Activated naive CD8-positive, alpha-beta T cell treated with anti-CD3 and anti-CD28 coated beads, Interleukin-2, amount 10 ng/mL, durations not matched to agents 7 days and 5 days (primary cell): ENCODE measurements around the gene OSCP1. TPM values are rescaled to one million over a fixed set of nuclear protein-coding genes. Genes with fewer than 3 reads are reported as not detected.

Experiments
- ATAC-seq: fragments of 150-1000 bp; cut with Tn5 transposase; one replicate; pipeline ENCODE4 v1.10.0; 2021; ENCODE audit warnings: low read depth, moderate library complexity
- POLR2A ChIA-PET: fragments of 350-600 bp; sonication (Branson Sonifier 250); formaldehyde crosslinking; loops from one replicate; lab custom pipeline; 2021; ENCODE audit warnings: antibody characterized with exemption; lab: Charles Lee
- DNase-seq: peaks from one replicate; pipeline ENCODE4 v3.0.0; 2021
- H3K27ac Mint-ChIP-seq: one replicate; pipeline ENCODE4 v1.8.0; 2022; ENCODE audit warnings: mild to moderate bottlenecking, mixed read lengths
- H3K27me3 Mint-ChIP-seq: one replicate; pipeline ENCODE4 v1.8.0; 2022; ENCODE audit warnings: mild to moderate bottlenecking, moderate library complexity, mixed read lengths
- H3K36me3 Mint-ChIP-seq: one replicate; pipeline ENCODE4 v1.8.0; 2021; ENCODE audit warnings: mild to moderate bottlenecking, mixed read lengths
- H3K4me1 Mint-ChIP-seq: one replicate; pipeline ENCODE4 v1.8.0; 2021; ENCODE audit warnings: mixed read lengths
- H3K4me3 Mint-ChIP-seq: one replicate; pipeline ENCODE4 v1.8.0; 2022; ENCODE audit warnings: mild to moderate bottlenecking, moderate library complexity, mixed read lengths
- H3K9me3 Mint-ChIP-seq: one replicate; pipeline ENCODE4 v1.8.0; 2021; ENCODE audit warnings: mixed read lengths
- total RNA-seq, 2 experiments: library from RNA; stranded (reverse); gene quantifications; one replicate each; pipeline ENCODE4 v1.2.3, GENCODE V29; 2021

The OSCP1 gene
- total RNA-seq, 2 experiments from 2014 or later: 1.1 to 1.8 TPM

- POLR2A ChIA-PET: interaction anchor here (1.4 kb wide), 1 partner anchor 10 kb away, joined by 5 read pairs; no protein-coding TSS in a partner anchor
- Mint-ChIP-seq H3K36me3 (peaks cover 24% of the 10 kb centered on the region), H3K4me1 (peaks cover 37% of the 10 kb centered on the region), H3K27me3 (no peaks in the 10 kb centered on the region), H3K9me3 (no peaks in the 10 kb centered on the region), H3K4me3 (no peak overlapping the region), H3K27ac (no peak overlapping the region)
- no peak for ATAC-seq
- DNase-seq: no peak
Observed at GRCh38 chr1:36453051-36453450, 2.8 kb upstream of the OSCP1 start.

GRCh38 chr1:36450919-36451305 is 661 bp upstream of the OSCP1 start:
- Mint-ChIP-seq H3K27ac (peak overlapping the region; percentile 87), H3K27me3 (no peaks in the 10 kb centered on the region)

GRCh38 chr1:36448530-36449056 is 1.7 kb downstream of the OSCP1 start:
- peaks cover 2% of the 10 kb centered on the region for H3K36me3 Mint-ChIP-seq
- no peak overlapping the region for H3K4me3 Mint-ChIP-seq
- no peak overlapping the region for H3K27ac Mint-ChIP-seq
- no peak for ATAC-seq
- POLR2A ChIA-PET: interaction anchor here (0.6 to 2.4 kb wide), 2 partner anchors 13 to 1076 kb away, joined by 4 to 5 read pairs; no protein-coding TSS in a partner anchor
- peaks cover 20% of the 10 kb centered on the region for H3K4me1 Mint-ChIP-seq
- H3K9me3 Mint-ChIP-seq: no peaks in the 10 kb centered on the region
- H3K27me3 Mint-ChIP-seq: no peaks in the 10 kb centered on the region
- DNase-seq: no peak

More at GRCh38 chr1:36450919-36451305, 661 bp upstream of the OSCP1 start:
- H3K9me3 Mint-ChIP-seq: no peaks in the 10 kb centered on the region
- DNase-seq (no peak), ATAC-seq (no peak)
- H3K4me3 Mint-ChIP-seq: peak overlapping the region; percentile 92
- peaks cover 15% of the 10 kb centered on the region for H3K36me3 Mint-ChIP-seq
- H3K4me1 Mint-ChIP-seq: peaks cover 27% of the 10 kb centered on the region
- POLR2A ChIA-PET: interaction anchor here (0.7 to 3.0 kb wide), 7 partner anchors 8 to 105 kb away, joined by 3 to 36 read pairs (median 6); partner anchors contain the start of genes MRPS15 and STK40

- H3K36me3 Mint-ChIP-seq: peaks cover 2% of the 10 kb centered on the region
- H3K27me3 Mint-ChIP-seq: no peaks in the 10 kb centered on the region
- no peak for DNase-seq
- POLR2A ChIA-PET: interaction anchor here (1.4 kb wide), 1 partner anchor 17 kb away, joined by 6 read pairs; the partner anchor contains the start of gene MRPS15
- no peaks in the 10 kb centered on the region for H3K9me3 Mint-ChIP-seq
- no peak overlapping the region for H3K4me3 Mint-ChIP-seq
- H3K4me1 Mint-ChIP-seq: peaks cover 20% of the 10 kb centered on the region
- H3K27ac Mint-ChIP-seq: no peak overlapping the region
- ATAC-seq: no peak
Observed at GRCh38 chr1:36447450-36447849, 2.8 kb downstream of the OSCP1 start.

GRCh38 chr1:36446746-36447145 is 3.5 kb downstream of the OSCP1 start:
- POLR2A ChIA-PET: interaction anchor here (1.4 kb wide), 1 partner anchor 17 kb away, joined by 6 read pairs; the partner anchor contains the start of gene MRPS15

GRCh38 chr1:36446271-36446670 is 4.0 kb downstream of the OSCP1 start:
- H3K9me3 Mint-ChIP-seq: no peaks in the 10 kb centered on the region
- DNase-seq (no peak), ATAC-seq (no peak)
- no peaks in the 10 kb centered on the region for H3K27me3 Mint-ChIP-seq
- POLR2A ChIA-PET: interaction anchor here (1.4 kb wide), 1 partner anchor 18 kb away, joined by 6 read pairs; the partner anchor contains the start of gene MRPS15
- no peaks in the 10 kb centered on the region for H3K36me3 Mint-ChIP-seq
- no peak overlapping the region for H3K4me3 Mint-ChIP-seq
- H3K4me1 Mint-ChIP-seq: peaks cover 16% of the 10 kb centered on the region
- H3K27ac Mint-ChIP-seq: no peak overlapping the region

More at GRCh38 chr1:36446746-36447145, 3.5 kb downstream of the OSCP1 start:
- Mint-ChIP-seq H3K4me3 (no peak overlapping the region), H3K27me3 (no peaks in the 10 kb centered on the region), H3K9me3 (no peaks in the 10 kb centered on the region), H3K36me3 (no peaks in the 10 kb centered on the region), H3K4me1 (peaks cover 20% of the 10 kb centered on the region), H3K27ac (no peak overlapping the region)
- no peak for DNase-seq
- ATAC-seq: no peak

GRCh38 chr1:36443297-36443696 is 7.0 kb downstream of the OSCP1 start:
- DNase-seq (no peak), ATAC-seq (no peak)
- Mint-ChIP-seq H3K27ac (no peak overlapping the region), H3K4me1 (peaks cover 6% of the 10 kb centered on the region), H3K36me3 (no peaks in the 10 kb centered on the region), H3K9me3 (no peaks in the 10 kb centered on the region), H3K4me3 (no peak overlapping the region), H3K27me3 (peaks cover 2% of the 10 kb centered on the region)
- POLR2A ChIA-PET: no interaction called here

- POLR2A ChIA-PET: no interaction called here
- Mint-ChIP-seq H3K4me1 (peaks cover 6% of the 10 kb centered on the region), H3K27ac (no peak overlapping the region), H3K9me3 (no peaks in the 10 kb centered on the region), H3K36me3 (no peaks in the 10 kb centered on the region), H3K4me3 (no peak overlapping the region), H3K27me3 (peaks cover 2% of the 10 kb centered on the region)
- DNase-seq (no peak), ATAC-seq (no peak)
Observed at GRCh38 chr1:36442337-36442736, 7.9 kb downstream of the OSCP1 start.

- ATAC-seq: no peak
- no peak for DNase-seq
- no peak overlapping the region for H3K27ac Mint-ChIP-seq
- POLR2A ChIA-PET: interaction anchor here (1.0 kb wide), 1 partner anchor 109 kb away, joined by 3 read pairs; no protein-coding TSS in a partner anchor
- no peak overlapping the region for H3K4me3 Mint-ChIP-seq
- H3K27me3 Mint-ChIP-seq: peaks cover 2% of the 10 kb centered on the region
- peaks cover 4% of the 10 kb centered on the region for H3K4me1 Mint-ChIP-seq
- no peaks in the 10 kb centered on the region for H3K9me3 Mint-ChIP-seq
- no peaks in the 10 kb centered on the region for H3K36me3 Mint-ChIP-seq
Observed at GRCh38 chr1:36440646-36441045, 9.6 kb downstream of the OSCP1 start.

GRCh38 chr1:36440044-36440443 is 10.2 kb downstream of the OSCP1 start:
- ATAC-seq: no peak
- H3K27me3 Mint-ChIP-seq: peaks cover 2% of the 10 kb centered on the region
- no peaks in the 10 kb centered on the region for H3K36me3 Mint-ChIP-seq
- no peaks in the 10 kb centered on the region for H3K9me3 Mint-ChIP-seq
- no peak overlapping the region for H3K27ac Mint-ChIP-seq
- H3K4me1 Mint-ChIP-seq: peaks cover 4% of the 10 kb centered on the region
- H3K4me3 Mint-ChIP-seq: no peak overlapping the region
- POLR2A ChIA-PET: no interaction called here
- DNase-seq: no peak

GRCh38 chr1:36438715-36439114 is 11.5 kb downstream of the OSCP1 start:
- H3K27me3 Mint-ChIP-seq: peaks cover 4% of the 10 kb centered on the region
- no peak overlapping the region for H3K27ac Mint-ChIP-seq
- no peak overlapping the region for H3K4me3 Mint-ChIP-seq
- POLR2A ChIA-PET: no interaction called here
- H3K4me1 Mint-ChIP-seq: peaks cover 4% of the 10 kb centered on the region
- ATAC-seq (no peak), DNase-seq (no peak)
- H3K9me3 Mint-ChIP-seq: no peaks in the 10 kb centered on the region
- no peaks in the 10 kb centered on the region for H3K36me3 Mint-ChIP-seq

GRCh38 chr1:36436821-36437220 is 13.4 kb downstream of the OSCP1 start:
- no peaks in the 10 kb centered on the region for H3K9me3 Mint-ChIP-seq
- peaks cover 8% of the 10 kb centered on the region for H3K4me1 Mint-ChIP-seq
- peaks cover 6% of the 10 kb centered on the region for H3K27me3 Mint-ChIP-seq
- H3K27ac Mint-ChIP-seq: no peak overlapping the region
- POLR2A ChIA-PET: no interaction called here
- no peaks in the 10 kb centered on the region for H3K36me3 Mint-ChIP-seq
- no peak for DNase-seq
- no peak overlapping the region for H3K4me3 Mint-ChIP-seq
- no peak for ATAC-seq

GRCh38 chr1:36433102-36433501 is 17.1 kb downstream of the OSCP1 start:
- Mint-ChIP-seq H3K27me3 (peaks cover 4% of the 10 kb centered on the region), H3K4me1 (peaks cover 8% of the 10 kb centered on the region), H3K4me3 (no peak overlapping the region), H3K36me3 (no peaks in the 10 kb centered on the region), H3K27ac (no peak overlapping the region), H3K9me3 (no peaks in the 10 kb centered on the region)
- ATAC-seq: no peak
- DNase-seq: no peak
- POLR2A ChIA-PET: no interaction called here

GRCh38 chr1:36432616-36433015 is 17.6 kb downstream of the OSCP1 start:
- no peak for DNase-seq
- POLR2A ChIA-PET: no interaction called here
- peaks cover 8% of the 10 kb centered on the region for H3K4me1 Mint-ChIP-seq
- no peak overlapping the region for H3K27ac Mint-ChIP-seq
- no peak for ATAC-seq
- no peaks in the 10 kb centered on the region for H3K36me3 Mint-ChIP-seq
- H3K27me3 Mint-ChIP-seq: peaks cover 4% of the 10 kb centered on the region
- H3K9me3 Mint-ChIP-seq: no peaks in the 10 kb centered on the region
- no peak overlapping the region for H3K4me3 Mint-ChIP-seq
